SU-DHL-6 (cell line): ENCODE measurements around the gene PTRH1.

Experiments used
- H2AFZ ChIP-seq: fragments of 200-600 bp; sonication (generic); 2 replicates; pipeline ENCODE4 v1.6.1; 2014; ENCODE audit warnings: low read depth, mild to moderate bottlenecking, moderate library complexity, mixed read lengths, antibody characterized with exemption, low read length; ENCODE audit not compliant: severe bottlenecking
- H3F3A ChIP-seq: fragments of 200-600 bp; shearing (Covaris generic); 2 replicates; pipeline ENCODE4 v1.6.0; 2016; ENCODE audit warnings: antibody characterized with exemption, mild to moderate bottlenecking; ENCODE audit not compliant: insufficient read depth
- H3K27ac ChIP-seq: fragments of 200-600 bp; sonication (generic); 2 replicates; pipeline ENCODE4 v1.5.1; 2016; ENCODE audit warnings: low read depth, mild to moderate bottlenecking, low read length, moderate library complexity, mixed read lengths
- H3K27me3 ChIP-seq: fragments of 200-600 bp; sonication (generic), shearing (Covaris generic); 2 replicates; pipeline ENCODE4 v1.6.0; 2014; ENCODE audit warnings: mild to moderate bottlenecking, low read length
- H3K36me3 ChIP-seq: fragments of 200-600 bp; sonication (generic); 2 replicates; pipeline ENCODE4 v1.6.1; 2014; ENCODE audit warnings: mild to moderate bottlenecking, low read length, mixed read lengths
- H3K4me2 ChIP-seq: fragments of 300-600, 200-600 bp; shearing (Covaris generic), sonication (generic); 2 replicates; pipeline ENCODE4 v1.6.0; 2014; ENCODE audit warnings: low read length, low read depth, mild to moderate bottlenecking; ENCODE audit not compliant: poor library complexity, severe bottlenecking
- H3K4me3 ChIP-seq: fragments of 200-600 bp; sonication (generic); 2 replicates; pipeline ENCODE4 v1.5.1; 2014; ENCODE audit warnings: antibody characterized with exemption, low read length, mild to moderate bottlenecking, mixed read lengths; ENCODE audit not compliant: insufficient read depth, poor library complexity, severe bottlenecking
- H3K79me2 ChIP-seq: fragments of 200-600 bp; sonication (generic); 2 replicates; pipeline ENCODE4 v1.6.1; 2014; ENCODE audit warnings: mild to moderate bottlenecking, low read length, moderate library complexity; ENCODE audit not compliant: insufficient read depth
- H3K9ac ChIP-seq: fragments of 200-600 bp; sonication (generic); 2 replicates; pipeline ENCODE4 v1.7.0; 2014; ENCODE audit warnings: mild to moderate bottlenecking, low read length
- H3K9me2 ChIP-seq: fragments of 200-600 bp; sonication (generic); replicated peaks from 2 replicates; pipeline ENCODE4 v1.6.1; 2014; ENCODE audit warnings: low read length; ENCODE audit not compliant: insufficient read depth
- H3K9me3 ChIP-seq: fragments of 200-600 bp; sonication (generic); 2 replicates; pipeline ENCODE4 v1.6.1; 2014; ENCODE audit warnings: low read length, mixed read lengths; ENCODE audit not compliant: insufficient read depth
- H4K20me1 ChIP-seq: fragments of 200-600 bp; sonication (generic); 2 replicates; pipeline ENCODE4 v1.6.1; 2014; ENCODE audit warnings: low read depth, mild to moderate bottlenecking, antibody characterized with exemption, low read length, moderate library complexity, mixed read lengths
- CTCF ChIP-seq: fragments of 200-600 bp; sonication (generic); IDR thresholded peaks from one replicate; pipeline ENCODE4 v1.5.1; 2017; ENCODE audit warnings: antibody characterized with exemption, mild to moderate bottlenecking, low read length, moderate library complexity; ENCODE audit not compliant: insufficient read depth, poor library complexity, severe bottlenecking
- EZH2phosphoT487 ChIP-seq: fragments of 200-600 bp; sonication (generic), shearing (Covaris generic); conservative IDR thresholded peaks from 2 replicates; pipeline ENCODE4 v1.6.1; 2018; ENCODE audit warnings: mild to moderate bottlenecking, antibody characterized with exemption, low read length, moderate library complexity, mixed read lengths

Gene PTRH1

GRCh38 chr9:127749090-127749787 is 33.8 kb upstream of the PTRH1 start:
- no peaks in the 10 kb centered on the region for H3K36me3 ChIP-seq
- no peak overlapping the region for H3K27ac ChIP-seq
- H3K9me3 ChIP-seq, result no peaks in the 10 kb centered on the region
- no peaks in the 10 kb centered on the region for H3K9me2 ChIP-seq
- no peak overlapping the region for H3K4me2 ChIP-seq
- H4K20me1 ChIP-seq, result no peaks in the 10 kb centered on the region
- no peaks in the 10 kb centered on the region for H3K79me2 ChIP-seq
- H2AFZ ChIP-seq, result no peak overlapping the region
- H3K27me3 ChIP-seq, result no peaks in the 10 kb centered on the region
- no peak overlapping the region for H3K9ac ChIP-seq
- no peaks in the 10 kb centered on the region for H3F3A ChIP-seq
- no peak overlapping the region for H3K4me3 ChIP-seq
- TF ChIP-seq EZH2phosphoT487 (no peak), CTCF (no peak)

GRCh38 chr9:127746959-127747569 is 31.6 kb upstream of the PTRH1 start:
- Histone ChIP-seq H2AFZ (no peak overlapping the region), H4K20me1 (no peaks in the 10 kb centered on the region), H3K4me3 (no peak overlapping the region), H3K27me3 (no peaks in the 10 kb centered on the region), H3K9ac (no peak overlapping the region), H3K9me3 (no peaks in the 10 kb centered on the region), H3K36me3 (no peaks in the 10 kb centered on the region), H3F3A (no peaks in the 10 kb centered on the region), H3K79me2 (no peaks in the 10 kb centered on the region), H3K4me2 (no peak overlapping the region), H3K27ac (no peak overlapping the region), H3K9me2 (no peaks in the 10 kb centered on the region)
- TF ChIP-seq EZH2phosphoT487 (no peak), CTCF (no peak)

GRCh38 chr9:127744398-127745110 is 29.1 kb upstream of the PTRH1 start:
- Histone ChIP-seq H3K9ac (no peak overlapping the region), H3F3A (no peaks in the 10 kb centered on the region), H3K9me2 (no peaks in the 10 kb centered on the region), H4K20me1 (no peaks in the 10 kb centered on the region), H3K4me3 (no peak overlapping the region), H3K79me2 (no peaks in the 10 kb centered on the region), H3K9me3 (no peaks in the 10 kb centered on the region), H3K27me3 (no peaks in the 10 kb centered on the region), H3K27ac (no peak overlapping the region), H3K4me2 (no peak overlapping the region), H2AFZ (no peak overlapping the region), H3K36me3 (no peaks in the 10 kb centered on the region)
- TF ChIP-seq CTCF (no peak), EZH2phosphoT487 (no peak)
